Fibroblast of pulmonary artery (primary cell): Measurements from ENCODE around the gene NSFL1C.
A peak's percentile ranks its signal among the peaks of the same experiment; 100 is the strongest.

Experiments used
- DNase-seq: peaks from one replicate; pipeline ENCODE4 v3.0.0-alpha.2; 2010; ENCODE audit warnings: low read depth
- H3K4me3 ChIP-seq: replicated peaks from 2 replicates; pipeline ENCODE4 v1.5.1; 2011; ENCODE audit warnings: low read depth, mild to moderate bottlenecking, control low read depth, low read length, moderate library complexity
- CTCF ChIP-seq: IDR thresholded peaks from 2 replicates; pipeline ENCODE4 v1.5.1; 2011; ENCODE audit warnings: mild to moderate bottlenecking, control low read depth, low read length, inconsistent platforms; ENCODE audit errors: missing control alignments

Gene NSFL1C

GRCh38 chr20:1486566-1486965 lies 19.9 kb upstream of the NSFL1C start:
- no peak overlapping the region for H3K4me3 ChIP-seq
- no peak for DNase-seq
- no peak for TF ChIP-seq CTCF

- no peak overlapping the region for H3K4me3 ChIP-seq
- DNase-seq: no peak
- TF ChIP-seq CTCF: no peak
Observed at GRCh38 chr20:1484438-1485116, 17.9 kb upstream of the NSFL1C start.

- no peak for DNase-seq
- TF ChIP-seq CTCF: no peak
- H3K4me3 ChIP-seq: no peak overlapping the region
Observed at GRCh38 chr20:1479831-1480595, 13.4 kb upstream of the NSFL1C start.

- H3K4me3 ChIP-seq: no peak overlapping the region
- peak; percentile 42 for DNase-seq
- no peak for TF ChIP-seq CTCF
Observed at GRCh38 chr20:1478566-1478965, 11.9 kb upstream of the NSFL1C start.

- no peak overlapping the region for H3K4me3 ChIP-seq
- no peak for TF ChIP-seq CTCF
- DNase-seq: no peak
Observed at GRCh38 chr20:1477896-1478490, 11.3 kb upstream of the NSFL1C start.

- H3K4me3 ChIP-seq: no peak overlapping the region
- no peak for TF ChIP-seq CTCF
- no peak for DNase-seq
Observed at GRCh38 chr20:1474817-1475603, 8.4 kb upstream of the NSFL1C start.
